ENCODE data around the gene NR1H2. TPM values are rescaled to one million over a fixed set of nuclear protein-coding genes. Genes with fewer than 3 reads are reported as not detected.
"Not testable (repeated sequence)": the region's sequence is repeated elsewhere in the genome, so short reads cannot be mapped to it uniquely, and the experiment has no call there.

Gene NR1H2
- total RNA-seq, 1 donor from 2014 or later: 150 TPM

GRCh38 chr19:50329146-50329925 lies 46.9 kb upstream of the NR1H2 start, which contains the start of gene KCNC3:
KCNC3 (minus strand) TSS chr19:50329377; CDS start chr19:50329082, 295 bp downstream.
- peak within 1 kb of the TSS; percentile 40 to 60 for H3K4me3 ChIP-seq
- DNase-seq (ENCODE audit: low spot score in 2 of 2): peak; percentile 98 to 99
- H3K4me1 ChIP-seq: peaks cover 3 to 21% of the 10 kb centered on the region in 2 donors
- H3K36me3 ChIP-seq: no peaks in the 10 kb centered on the region
- TF ChIP-seq CTCF (IDR thresholded peaks at IDR 0.05): no peak
- H3K27ac ChIP-seq: peak within 1 kb of the TSS; percentile 25 to 47
- H3K9me3 ChIP-seq: no peaks in the 10 kb centered on the region
- no peaks in the 10 kb centered on the region for H3K27me3 ChIP-seq
- intact Hi-C loops (cut with DNase I): no loop called here

DNA sequence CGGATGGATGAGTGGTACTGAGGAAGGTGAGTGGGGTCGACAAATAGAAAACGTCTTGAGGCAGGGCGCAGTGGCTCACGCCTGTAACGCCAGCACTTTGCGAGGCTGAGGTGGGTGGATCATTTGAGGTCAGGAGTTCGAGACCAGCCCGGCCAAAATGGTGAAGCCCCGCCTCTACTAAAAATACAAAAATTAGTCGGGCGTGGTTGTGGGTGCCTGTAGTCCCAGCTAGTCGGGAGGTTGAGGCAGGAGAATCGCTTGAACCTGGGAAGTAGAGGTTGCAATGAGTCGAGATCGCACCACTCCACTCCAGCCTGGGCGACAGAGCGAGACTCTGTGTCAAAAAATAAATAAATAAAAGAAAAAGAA lies 46.3 kb upstream of the NR1H2 start:
- intact Hi-C loops (cut with DNase I); H3K9me3 ChIP-seq; H3K36me3 ChIP-seq; DNase-seq (ENCODE audit: low spot score in 2 of 2); H3K27me3 ChIP-seq: not testable (repeated sequence)
- peaks cover 3 to 21% of the 10 kb centered on the region in 2 donors for H3K4me1 ChIP-seq
- H3K27ac ChIP-seq: peak overlapping the region; percentile 25 to 47
- H3K4me3 ChIP-seq: peak overlapping the region in 1 of 2 donors; percentile 55

- no peak for TF ChIP-seq CTCF (IDR thresholded peaks at IDR 0.05)
- Histone ChIP-seq H3K36me3 (no peaks in the 10 kb centered on the region), H3K4me3 (peak overlapping the region; percentile 42 to 55), H3K9me3 (no peaks in the 10 kb centered on the region), H3K4me1 (peaks cover 3 to 21% of the 10 kb centered on the region in 2 donors), H3K27me3 (no peaks in the 10 kb centered on the region), H3K27ac (peak overlapping the region; percentile 25 to 47)
- peak in 1 of 2 donors; percentile 81 for DNase-seq (ENCODE audit: low spot score in 2 of 2)
- intact Hi-C loops (cut with DNase I): no loop called here
Observed at GRCh38 chr19:50330365-50331078, 45.7 kb upstream of the NR1H2 start.

GRCh38 chr19:50331221-50331993 lies 44.9 kb upstream of the NR1H2 start:
- intact Hi-C loops (cut with DNase I): no loop called here
- no peaks in the 10 kb centered on the region for H3K36me3 ChIP-seq
- no peaks in the 10 kb centered on the region for H3K27me3 ChIP-seq
- peak overlapping the region; percentile 0 to 24 for H3K27ac ChIP-seq
- H3K4me1 ChIP-seq: peaks cover 0 to 13% of the 10 kb centered on the region in 2 donors
- H3K9me3 ChIP-seq: no peaks in the 10 kb centered on the region
- H3K4me3 ChIP-seq: peak overlapping the region; percentile 42 to 55
- TF ChIP-seq CTCF (IDR thresholded peaks at IDR 0.05): no peak
- DNase-seq (ENCODE audit: low spot score in 2 of 2): no peak

- Histone ChIP-seq H3K27ac (peak overlapping the region; percentile 0 to 24), H3K4me1 (peaks cover 0 to 13% of the 10 kb centered on the region in 2 donors), H3K27me3 (no peaks in the 10 kb centered on the region), H3K4me3 (no peak overlapping the region), H3K9me3 (no peaks in the 10 kb centered on the region), H3K36me3 (no peaks in the 10 kb centered on the region)
- DNase-seq (ENCODE audit: low spot score in 2 of 2): no peak
- intact Hi-C loops (cut with DNase I): no loop called here
- TF ChIP-seq CTCF (IDR thresholded peaks at IDR 0.05): no peak
Observed at GRCh38 chr19:50331994-50332243, 44.3 kb upstream of the NR1H2 start.
